Common myeloid progenitor, CD34-positive (primary cell): ENCODE data around the gene SPINT3.

Experiments
- CTCF ChIA-PET: fragments of 350-600 bp; sonication (Branson Sonifier 250); formaldehyde crosslinking; loops from one replicate; lab custom pipeline; 2021; ENCODE audit warnings: antibody characterized with exemption; lab: Charles Lee
- POLR2A ChIA-PET: fragments of 350-600 bp; sonication (Branson Sonifier 250); formaldehyde crosslinking; loops from one replicate; lab custom pipeline; 2021; ENCODE audit warnings: antibody characterized with exemption; lab: Charles Lee
- DNase-seq, 3 donors: peaks; one replicate each; pipeline versions ENCODE4 v3.0.0 to v3.0.0-alpha.2; 2013
- H3K27ac ChIP-seq, 2 experiments: 1 replicate in 1 of 2; 2 replicates in 1 of 2; pipeline ENCODE4 v1.7.0; 2013; ENCODE audit warnings: inconsistent platforms in 2 of 2, low read length in 2 of 2, mild to moderate bottlenecking in 2 of 2, low read depth in 1 of 2, moderate library complexity in 1 of 2; ENCODE audit not compliant: severe bottlenecking in 2 of 2, insufficient read depth in 1 of 2, poor library complexity in 1 of 2
- H3K27me3 ChIP-seq, 5 experiments: replicated peaks in 2 of 5; 1 replicate in 3 of 5; 2 replicates in 2 of 5; pipeline versions ENCODE4 v1.6.1 to v1.7.0; 2013; ENCODE audit warnings: low read length in 4 of 5, mild to moderate bottlenecking in 2 of 5, moderate library complexity in 2 of 5, inconsistent platforms in 1 of 5; ENCODE audit not compliant: insufficient read depth in 5 of 5, control insufficient read depth in 4 of 5
- H3K36me3 ChIP-seq, 4 experiments: 1 replicate in 2 of 4; 2 replicates in 2 of 4; pipeline versions ENCODE4 v1.6.1 to v1.7.0; 2013; ENCODE audit warnings: low read length in 3 of 4, control low read depth in 1 of 4, mild to moderate bottlenecking in 1 of 4; ENCODE audit not compliant: control insufficient read depth in 4 of 4, insufficient read depth in 4 of 4
- H3K4me1 ChIP-seq, 4 experiments: 1 replicate in 3 of 4; 2 replicates in 1 of 4; pipeline versions ENCODE4 v1.6.1 to v1.7.1; 2013; ENCODE audit warnings: low read length in 3 of 4, mild to moderate bottlenecking in 3 of 4, control low read depth in 1 of 4, inconsistent platforms in 1 of 4, moderate library complexity in 1 of 4; ENCODE audit not compliant: control insufficient read depth in 4 of 4, insufficient read depth in 4 of 4; ENCODE audit errors: control extremely low read depth in 1 of 4
- H3K4me3 ChIP-seq, 7 experiments: 1 replicate in 4 of 7; 2 replicates in 3 of 7; pipeline versions ENCODE4 v1.5.1 to v1.7.0; 2013; ENCODE audit warnings: mild to moderate bottlenecking in 7 of 7, low read length in 6 of 7, moderate library complexity in 6 of 7, inconsistent platforms in 2 of 7, low read depth in 2 of 7, control low read depth in 1 of 7; ENCODE audit not compliant: insufficient read depth in 4 of 7, control insufficient read depth in 1 of 7; ENCODE audit errors: extremely low read depth in 1 of 7
- H3K9me3 ChIP-seq, 5 experiments: 1 replicate in 4 of 5; 2 replicates in 1 of 5; pipeline versions ENCODE4 v1.6.1 to v1.7.1; 2013; ENCODE audit warnings: low read length in 4 of 5, mild to moderate bottlenecking in 2 of 5, inconsistent platforms in 1 of 5, low read depth in 1 of 5, moderate library complexity in 1 of 5; ENCODE audit not compliant: control insufficient read depth in 4 of 5, insufficient read depth in 2 of 5; ENCODE audit errors: control extremely low read depth in 1 of 5
- WGBS: methylation state at CpG from one replicate; pipeline ENCODE4 v1.1.5; 2013; ENCODE audit not compliant: insufficient coverage; 5-methylcytosine and 5-hydroxymethylcytosine counted together

Gene SPINT3

GRCh38 chr20:45462711-45463509, 52.5 kb downstream of the SPINT3 start:
- H3K4me3 ChIP-seq = no peak overlapping the region
- POLR2A ChIA-PET = no interaction called here
- H3K4me1 ChIP-seq = peaks cover 0 to 14% (median 9%) of the 10 kb centered on the region in 4 experiments
- H3K27ac ChIP-seq = no peak overlapping the region
- 100% methylated on average over 4 of the region's 6 CpGs for WGBS
- H3K9me3 ChIP-seq = no peaks in the 10 kb centered on the region
- CTCF ChIA-PET = interaction anchor here (0.9 to 10.9 kb wide), 5 partner anchors 8 to 308 kb away, joined by 3 to 120 read pairs (median 4); partner anchors contain the start of gene SYS1
- no peak for DNase-seq
- H3K27me3 ChIP-seq = peaks cover 0 to 8% (median 0%) of the 10 kb centered on the region in 5 experiments
- H3K36me3 ChIP-seq = no peaks in the 10 kb centered on the region
